RPMI8226 (cell line): Measurements from ENCODE around the gene ETV6.
A peak's percentile ranks its signal among the peaks of the same experiment; 100 is the strongest.

Source experiments
- DNase-seq: peaks from one replicate; pipeline ENCODE4 v3.0.0-alpha.2; 2015

The ETV6 gene

GRCh38 chr12:11812241-11812585, 162.7 kb downstream of the ETV6 start:
- no peak for DNase-seq

- DNase-seq = peak; percentile 53
These were observed 163.3 kb downstream of the ETV6 start for GRCh38 chr12:11812586-11813437.

GRCh38 chr12:11813438-11813813, 164.0 kb downstream of the ETV6 start:
- DNase-seq = no peak

- no peak for DNase-seq
These were observed 164.9 kb downstream of the ETV6 start for GRCh38 chr12:11814374-11814773.

- no peak for DNase-seq
These were observed 165.9 kb downstream of the ETV6 start for GRCh38 chr12:11815397-11815796.

GRCh38 chr12:11819643-11820042, 170.2 kb downstream of the ETV6 start:
- no peak for DNase-seq

GRCh38 chr12:11820476-11820875, 171.0 kb downstream of the ETV6 start:
- no peak for DNase-seq

- no peak for DNase-seq
These were observed 172.1 kb downstream of the ETV6 start for GRCh38 chr12:11821386-11822080.

GRCh38 chr12:11822081-11822834, 172.8 kb downstream of the ETV6 start:
- DNase-seq = peak; percentile 83

GRCh38 chr12:11823043-11823442, 173.6 kb downstream of the ETV6 start:
- DNase-seq = no peak

GRCh38 chr12:11823593-11823992, 174.1 kb downstream of the ETV6 start:
- no peak for DNase-seq

- no peak for DNase-seq
These were observed 174.6 kb downstream of the ETV6 start for GRCh38 chr12:11824069-11824468.

- DNase-seq = no peak
These were observed 175.3 kb downstream of the ETV6 start for GRCh38 chr12:11824736-11825135.

GRCh38 chr12:11825278-11825677, 175.8 kb downstream of the ETV6 start:
- no peak for DNase-seq

GRCh38 chr12:11826574-11826973, 177.1 kb downstream of the ETV6 start:
- no peak for DNase-seq

GRCh38 chr12:11827091-11828061, 177.9 kb downstream of the ETV6 start:
- DNase-seq = no peak

- no peak for DNase-seq
These were observed 180.3 kb downstream of the ETV6 start for GRCh38 chr12:11829764-11830194.

- no peak for DNase-seq
These were observed 180.9 kb downstream of the ETV6 start for GRCh38 chr12:11830307-11830801.

GRCh38 chr12:11832093-11832492, 182.6 kb downstream of the ETV6 start:
- no peak for DNase-seq

GRCh38 chr12:11833174-11833895, 183.9 kb downstream of the ETV6 start:
- peak; percentile 15 for DNase-seq

GRCh38 chr12:11834104-11834812, 184.8 kb downstream of the ETV6 start:
- DNase-seq = no peak
